GM19452 (cell line): Measurements from ENCODE around the gene PLCXD1.
"Not testable (repeated sequence)": the region's sequence is repeated elsewhere in the genome, so short reads cannot be mapped to it uniquely, and the experiment has no call there.

Experiments used
- ATAC-seq: cut with Tn5 transposase; IDR thresholded peaks from one replicate; pipeline ENCODE4 v1.9.1; 2021; ENCODE audit not compliant: unreplicated experiment

The PLCXD1 gene

GRCh38 chrX:262381-262909, 18.7 kb upstream of the PLCXD1 start:
- ATAC-seq: peak; percentile 89

GRCh38 chrX:264006-264405, 17.2 kb upstream of the PLCXD1 start:
- not testable (repeated sequence) for ATAC-seq

GRCh38 chrX:264634-265455, 16.3 kb upstream of the PLCXD1 start:
- ATAC-seq: no peak

DNA sequence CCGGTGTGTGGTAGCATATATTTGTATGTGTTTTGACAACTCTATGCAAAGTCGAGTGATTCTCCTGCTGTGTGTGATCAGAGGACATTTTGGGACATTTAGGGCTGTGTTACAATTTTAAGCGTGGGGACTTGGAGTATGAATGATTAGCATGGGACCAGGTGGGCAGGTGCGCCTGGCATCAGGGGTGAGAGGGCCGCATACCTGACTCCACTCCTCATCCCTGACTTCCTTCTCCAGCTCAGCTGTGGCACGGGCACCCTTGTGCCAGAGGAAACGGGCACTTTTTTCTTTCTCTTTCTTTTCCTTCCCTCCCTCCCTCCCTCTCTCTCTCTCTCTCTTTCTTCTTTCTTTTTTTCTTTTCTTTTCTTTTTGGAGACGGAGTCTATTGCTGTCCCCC, 15.7 kb upstream of the PLCXD1 start:
- no peak for ATAC-seq

DNA sequence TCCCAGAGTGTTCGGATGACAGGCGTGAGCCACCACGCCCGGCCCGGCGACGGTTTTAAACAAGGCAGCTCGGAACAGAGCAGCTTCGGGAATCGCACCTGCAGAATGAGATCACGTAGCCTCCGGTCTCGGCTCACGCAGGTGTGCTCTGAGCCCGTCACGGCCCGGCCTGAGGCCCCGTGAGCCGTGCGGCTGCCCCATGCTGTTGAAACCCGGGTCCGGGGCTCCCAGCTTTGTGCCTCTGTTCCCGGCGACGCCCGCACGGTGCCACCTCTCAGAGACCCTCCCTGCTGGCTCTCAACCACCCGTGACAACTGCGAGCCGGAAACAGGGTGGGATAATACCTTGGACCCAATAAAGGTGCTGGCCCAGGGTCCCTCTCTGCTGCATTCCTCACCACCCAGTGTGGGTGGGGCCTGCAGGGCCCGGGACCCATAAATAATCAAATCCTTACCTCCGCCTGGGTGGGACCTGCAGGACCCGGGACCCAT, 13.4 kb upstream of the PLCXD1 start:
- ATAC-seq: no peak

DNA sequence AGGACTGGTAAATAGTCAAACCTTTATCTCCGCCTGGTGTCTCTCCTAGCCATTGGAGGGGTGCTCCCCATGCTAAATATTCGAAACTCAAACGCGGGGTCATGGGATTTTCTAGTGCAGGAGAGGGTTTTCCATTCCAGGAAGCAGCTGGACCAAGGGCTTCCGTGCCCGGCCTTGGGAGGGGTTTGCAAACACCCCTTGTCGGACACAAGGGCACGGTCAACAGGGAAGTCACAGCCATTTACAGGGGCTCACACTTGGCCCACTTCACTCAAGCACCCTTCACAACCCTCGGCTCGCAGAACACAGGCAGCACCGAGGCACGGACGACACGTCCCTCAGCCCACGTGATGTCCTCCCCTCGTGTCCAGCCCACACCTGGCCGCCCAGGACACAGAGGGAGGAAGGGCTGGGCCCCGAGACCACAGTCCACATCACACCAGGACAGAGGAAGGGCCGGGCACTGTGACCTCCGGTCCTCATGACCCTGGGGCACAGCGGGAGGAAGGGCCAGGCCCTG, 10.3 kb upstream of the PLCXD1 start:
- ATAC-seq: no peak

DNA sequence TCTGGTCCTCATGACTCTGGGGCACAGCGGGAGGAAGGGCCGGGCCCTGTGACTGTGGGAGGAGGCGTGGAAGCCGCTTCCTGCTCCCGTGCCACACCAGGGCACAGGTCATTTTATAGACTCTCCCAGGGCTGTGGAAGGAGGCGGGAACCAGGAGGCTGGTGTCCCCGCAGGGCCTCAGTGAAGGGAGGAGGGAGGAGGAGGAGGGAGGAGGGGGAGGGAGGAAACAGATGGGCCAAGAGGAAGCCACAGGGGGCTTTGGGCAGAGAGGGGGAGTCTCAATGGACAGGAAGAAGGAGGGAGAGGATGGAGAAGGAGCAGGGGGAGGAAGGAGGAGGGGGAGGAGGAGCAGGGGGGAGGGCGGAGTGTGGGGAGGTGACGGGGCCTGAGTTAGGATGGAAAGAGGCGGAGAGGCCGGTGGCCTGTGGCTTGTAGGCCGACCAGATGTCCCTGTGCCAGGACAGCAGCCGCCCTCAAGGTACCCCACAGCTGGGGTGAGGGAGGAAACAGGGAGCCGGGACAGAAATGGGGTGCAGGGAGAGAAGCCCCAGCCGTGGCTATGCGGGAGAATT, 6.2 kb upstream of the PLCXD1 start:
- ATAC-seq: no peak

GRCh38 chrX:275476-275966, 5.7 kb upstream of the PLCXD1 start:
- ATAC-seq: peak; percentile 17

DNA sequence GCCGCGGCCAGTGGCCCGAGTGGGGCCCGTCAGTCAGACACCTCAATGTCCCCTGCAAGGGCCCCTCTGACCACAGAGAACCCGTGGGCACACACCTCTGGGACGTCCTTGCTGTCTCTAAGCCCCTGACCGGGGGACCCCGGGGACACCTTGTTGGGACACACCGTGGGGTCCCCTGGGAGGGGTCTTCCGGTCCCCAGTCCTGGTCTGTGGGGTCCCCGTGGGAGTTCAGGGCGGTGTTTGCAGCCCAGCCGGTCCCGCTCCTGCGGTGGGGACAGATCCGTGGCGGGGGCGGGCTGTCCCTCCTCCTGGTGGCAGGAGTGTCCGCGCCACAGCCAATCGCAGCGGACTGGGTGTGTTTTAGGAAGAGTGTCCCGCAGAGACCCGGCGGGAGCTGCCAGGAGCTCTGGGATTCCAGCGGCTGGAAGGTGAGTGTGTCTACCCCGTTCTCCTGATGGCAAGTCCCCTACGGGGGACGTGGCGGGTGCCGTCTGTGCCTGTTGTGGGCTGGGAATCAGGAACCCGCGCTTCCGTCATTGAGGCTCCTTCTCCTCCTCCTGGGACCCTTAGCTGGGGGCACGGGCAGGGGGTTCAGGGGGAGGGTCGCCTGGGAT, 5.1 kb upstream of the PLCXD1 start:
- ATAC-seq: peak; percentile 75

DNA sequence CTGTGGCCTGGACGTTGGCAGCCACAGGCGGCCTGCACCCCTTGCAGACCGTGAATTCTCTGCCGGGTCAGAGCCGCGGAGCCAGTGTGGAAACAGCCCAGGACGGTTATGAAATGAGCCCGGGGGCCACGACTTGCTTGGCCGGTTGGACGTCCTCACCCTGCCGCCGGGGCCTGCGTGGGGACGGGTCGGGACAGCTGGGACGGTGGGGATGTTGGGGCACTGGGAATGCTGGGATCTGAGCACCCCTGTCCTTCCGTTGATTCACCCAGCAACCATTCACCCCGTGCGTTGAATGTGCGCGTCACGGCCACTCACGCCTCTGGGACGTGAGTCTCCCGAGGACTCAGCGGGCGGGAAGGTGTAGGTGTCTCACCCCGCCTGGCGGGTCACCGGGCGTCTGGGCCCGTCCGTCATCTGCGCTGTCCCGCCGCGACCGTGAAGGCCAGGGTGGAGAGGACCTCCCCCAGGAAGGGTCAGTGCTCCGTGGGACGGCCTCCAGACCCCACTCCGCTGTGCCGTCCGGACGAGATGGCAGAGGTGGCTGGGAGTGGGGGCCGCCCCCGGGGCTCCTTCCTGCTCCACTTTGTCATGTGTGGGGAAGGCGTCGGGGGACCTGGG, 4.5 kb upstream of the PLCXD1 start:
- peak; percentile 35 for ATAC-seq

DNA sequence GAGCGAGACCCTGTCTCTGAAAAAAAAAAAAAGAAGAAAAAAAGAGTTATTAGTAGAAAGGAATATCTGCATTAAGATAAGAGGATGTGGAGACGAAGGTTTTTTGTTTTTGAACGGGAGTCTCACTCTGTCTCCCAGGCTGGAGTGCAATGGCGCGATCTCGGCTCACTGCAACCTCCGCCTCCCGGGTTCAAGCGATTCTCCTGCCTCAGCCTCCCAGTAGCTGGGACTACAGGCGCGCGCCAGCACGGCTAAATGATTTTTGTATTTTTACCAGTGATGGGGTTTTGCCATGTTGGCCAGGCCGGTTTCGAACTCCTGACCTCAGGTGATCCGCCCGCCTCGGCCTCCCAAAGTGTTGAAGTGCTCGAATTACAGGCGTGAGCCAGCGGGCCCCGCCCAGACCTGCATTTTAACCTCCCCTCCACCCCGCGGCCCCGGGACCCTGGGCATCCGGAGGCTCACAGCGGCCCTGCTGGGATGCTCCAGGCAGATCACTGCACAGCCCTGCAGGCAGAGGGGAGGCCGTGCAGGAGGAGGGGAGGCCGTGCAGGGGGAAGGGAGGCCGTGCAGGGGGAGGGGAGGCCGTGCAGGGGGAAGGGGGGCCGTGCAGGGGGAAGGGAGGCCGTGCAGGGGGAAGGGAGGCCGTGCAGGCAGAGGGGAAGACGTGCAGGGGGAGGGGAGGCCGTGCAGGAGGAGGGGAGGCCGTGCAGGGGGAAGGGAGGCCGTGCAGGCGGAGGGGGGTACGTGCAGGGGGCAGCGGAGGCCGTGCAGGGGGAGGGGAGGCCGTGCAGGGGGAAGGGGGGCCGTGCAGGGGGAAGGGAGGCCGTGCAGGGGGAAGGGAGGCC, 1.2 kb upstream of the PLCXD1 start:
- ATAC-seq: not testable (repeated sequence)

DNA sequence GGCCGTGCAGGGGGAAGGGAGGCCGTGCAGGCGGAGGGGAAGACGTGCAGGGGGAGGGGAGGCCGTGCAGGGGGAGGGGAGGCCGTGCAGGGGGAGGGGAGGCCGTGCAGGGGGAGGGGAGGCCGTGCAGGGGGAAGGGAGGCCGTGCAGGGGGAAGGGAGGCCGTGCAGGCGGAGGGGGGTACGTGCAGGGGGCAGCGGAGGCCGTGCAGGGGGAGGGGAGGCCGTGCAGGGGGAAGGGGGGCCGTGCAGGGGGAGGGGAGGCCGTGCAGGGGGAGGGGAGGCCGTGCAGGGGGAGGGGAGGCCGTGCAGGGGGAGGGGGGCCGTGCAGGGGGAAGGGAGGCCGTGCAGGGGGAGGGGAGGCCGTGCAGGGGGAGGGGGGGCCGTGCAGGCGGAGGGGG, 459 bp upstream of the PLCXD1 start:
- not testable (repeated sequence) for ATAC-seq

DNA sequence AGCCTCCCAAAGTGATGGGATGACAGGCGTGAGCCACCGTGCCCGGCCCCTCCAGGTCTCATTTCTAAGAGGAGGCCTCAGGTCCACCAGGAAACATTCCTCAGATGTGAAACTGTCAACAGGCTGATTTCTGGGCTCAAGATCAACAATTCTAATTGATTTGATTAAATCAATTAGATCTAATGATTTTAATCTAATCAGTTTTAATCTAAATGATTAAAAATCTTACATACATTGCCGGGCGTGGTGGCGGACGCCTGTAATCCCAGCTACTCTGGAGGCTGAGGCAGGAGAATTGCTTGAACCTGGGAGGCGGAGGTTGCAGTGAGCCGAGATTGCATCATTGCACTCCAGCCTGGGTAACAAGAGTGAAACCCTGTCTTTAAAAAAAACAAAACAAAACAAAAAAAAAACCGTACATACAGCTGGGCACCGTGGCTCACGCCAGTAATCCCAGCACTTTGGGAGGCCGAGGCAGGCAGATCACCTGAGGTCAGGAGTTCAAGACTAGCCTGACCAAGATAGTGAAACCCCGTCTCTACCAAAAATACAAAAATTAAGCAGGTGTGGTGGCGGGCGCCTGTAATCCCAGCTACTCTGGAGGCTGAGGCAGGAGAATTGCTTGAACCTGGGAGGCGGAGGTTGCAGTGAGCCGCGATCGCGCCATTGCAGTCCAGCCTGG, 960 bp downstream of the PLCXD1 start:
- not testable (repeated sequence) for ATAC-seq

DNA sequence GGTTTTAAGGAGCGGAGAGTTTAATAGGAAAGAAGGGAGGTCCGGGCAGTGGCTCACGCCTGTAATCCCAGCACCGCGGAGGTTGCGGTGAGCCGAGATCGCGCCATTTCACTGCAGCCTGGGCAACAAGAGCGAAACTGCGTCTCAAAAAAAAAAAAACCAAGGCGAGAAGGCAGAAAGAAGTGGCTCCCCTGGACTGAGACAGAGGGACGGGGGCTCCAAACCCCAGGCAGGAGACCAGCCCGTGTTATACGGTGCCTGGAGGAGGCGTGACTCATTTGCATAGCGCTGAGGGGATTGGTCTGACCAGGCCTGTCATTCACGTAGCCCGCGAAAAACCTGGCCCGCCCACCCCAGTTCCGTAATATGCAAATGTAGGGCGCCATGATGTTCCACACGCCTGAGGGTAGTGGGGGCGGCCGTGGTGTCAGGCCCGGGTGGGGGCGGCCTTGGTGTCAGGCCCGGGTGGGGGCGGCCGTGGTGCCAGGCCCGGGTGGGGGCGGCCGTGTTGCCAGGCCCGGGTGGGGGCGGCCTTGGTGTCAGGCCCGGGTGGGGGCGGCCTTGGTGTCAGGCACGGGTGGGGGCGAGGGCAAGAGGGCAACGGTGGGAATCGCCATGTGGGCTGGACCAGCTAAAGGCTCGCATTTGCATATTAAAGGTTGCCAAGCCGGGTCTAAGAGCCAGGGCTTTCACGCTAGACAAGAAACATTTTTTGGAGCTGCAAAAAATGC, 2.1 kb downstream of the PLCXD1 start:
- peak; percentile 99 for ATAC-seq

DNA sequence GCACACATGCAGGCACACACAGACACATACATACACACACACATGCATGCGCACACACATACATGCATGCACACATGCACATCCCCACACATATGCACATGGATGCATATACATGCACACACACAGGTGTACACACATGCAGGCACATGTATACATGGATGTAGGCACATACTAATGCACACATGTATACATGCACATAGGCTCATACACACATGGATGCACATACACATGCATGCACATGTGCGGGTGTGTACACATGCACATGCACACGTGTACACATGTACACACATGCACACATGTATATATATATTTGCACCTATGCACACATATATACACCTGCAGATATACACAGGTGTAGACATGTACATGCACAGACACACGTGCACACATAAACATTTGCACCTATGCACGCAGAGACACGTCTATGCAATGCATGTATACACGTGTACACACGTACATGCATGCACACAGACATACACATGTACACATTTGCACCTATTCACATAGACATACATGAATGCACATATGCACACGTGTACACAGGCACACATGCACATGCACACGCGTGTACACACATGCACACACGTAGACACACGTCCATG, 4.0 kb downstream of the PLCXD1 start:
- no peak for ATAC-seq

DNA sequence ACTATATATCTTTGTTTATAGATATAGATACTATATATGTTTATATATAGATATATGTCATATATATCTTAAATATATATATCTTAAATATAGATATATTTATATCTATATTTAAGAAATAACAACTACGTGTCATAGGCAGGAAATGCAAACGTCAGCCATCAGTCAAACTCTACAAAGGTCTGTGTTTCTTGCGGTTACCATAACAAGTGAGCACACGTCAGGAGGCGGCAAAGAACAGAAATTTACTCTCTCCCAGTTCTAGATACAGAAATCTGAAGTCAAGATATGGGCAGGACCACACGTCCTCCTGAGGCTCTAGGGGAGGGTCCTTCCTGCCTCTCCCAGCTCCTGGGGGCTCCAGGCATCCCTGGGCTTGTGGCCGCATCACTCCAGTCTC, 6.5 kb downstream of the PLCXD1 start:
- ATAC-seq: no peak

GRCh38 chrX:288561-288991, 7.4 kb downstream of the PLCXD1 start:
- no peak for ATAC-seq

- no peak for ATAC-seq
Observed at GRCh38 chrX:290476-291166, 9.4 kb downstream of the PLCXD1 start.
